RCC 7860 (cell line): ENCODE results near the gene C22orf15.

ENCODE experiments used
- DNase-seq: peaks from one replicate; pipeline ENCODE4 v3.0.0-alpha.2; 2015; ENCODE audit warnings: low spot score
- FAIRE-seq: peaks from 2 replicates; lab custom pipeline; 2012; peaks lifted over from hg19 to GRCh38; lab: Jason Lieb, UNC

C22orf15 gene

GRCh38 chr22:23772649-23773473 is 10.1 kb downstream of the C22orf15 start, which contains the start of gene MMP11:
MMP11 (plus strand) TSS chr22:23772849; CDS start chr22:23772871, 22 bp downstream.
- DNase-seq (no peak), FAIRE-seq (no peak)

GRCh38 chr22:23773483-23774113 is 10.8 kb downstream of the C22orf15 start:
- FAIRE-seq (no peak), DNase-seq (no peak)

GRCh38 chr22:23774114-23774921 is 11.5 kb downstream of the C22orf15 start:
- FAIRE-seq (no peak), DNase-seq (no peak)

GRCh38 chr22:23774922-23775436 is 12.2 kb downstream of the C22orf15 start:
- no peak for FAIRE-seq
- DNase-seq: no peak

GRCh38 chr22:23775779-23776375 is 13.1 kb downstream of the C22orf15 start:
- no peak for FAIRE-seq
- no peak for DNase-seq

- DNase-seq: no peak
- FAIRE-seq: no peak
Measured at GRCh38 chr22:23777776-23778576, 15.2 kb downstream of the C22orf15 start.

GRCh38 chr22:23778577-23778900 is 15.7 kb downstream of the C22orf15 start:
- FAIRE-seq (no peak), DNase-seq (no peak)

GRCh38 chr22:23779083-23779482 is 16.3 kb downstream of the C22orf15 start:
- FAIRE-seq: no peak
- no peak for DNase-seq

GRCh38 chr22:23779731-23780130 is 16.9 kb downstream of the C22orf15 start:
- DNase-seq (no peak), FAIRE-seq (no peak)

- no peak for FAIRE-seq
Measured at GRCh38 chr22:23780146-23780748, 17.5 kb downstream of the C22orf15 start.

GRCh38 chr22:23781065-23781464 is 18.3 kb downstream of the C22orf15 start:
- FAIRE-seq: no peak
- no peak for DNase-seq

More at GRCh38 chr22:23780146-23780748, 17.5 kb downstream of the C22orf15 start:
- DNase-seq: no peak

- FAIRE-seq: no peak
Measured at GRCh38 chr22:23781511-23782183, 18.9 kb downstream of the C22orf15 start.

GRCh38 chr22:23782252-23782651 is 19.5 kb downstream of the C22orf15 start:
- DNase-seq: no peak
- FAIRE-seq: no peak

More at GRCh38 chr22:23781511-23782183, 18.9 kb downstream of the C22orf15 start:
- DNase-seq: no peak

GRCh38 chr22:23782703-23783102 is 19.9 kb downstream of the C22orf15 start:
- DNase-seq (no peak), FAIRE-seq (no peak)

- no peak for DNase-seq
- no peak for FAIRE-seq
Measured at GRCh38 chr22:23783265-23784150, 20.7 kb downstream of the C22orf15 start.

GRCh38 chr22:23784215-23784732 is 21.5 kb downstream of the C22orf15 start:
- DNase-seq: no peak
- FAIRE-seq: no peak

- no peak for FAIRE-seq
Measured at GRCh38 chr22:23786261-23786710, 23.5 kb downstream of the C22orf15 start.

More at GRCh38 chr22:23786261-23786710, 23.5 kb downstream of the C22orf15 start:
- DNase-seq: no peak
